Neural progenitor cell (in vitro differentiated cells): ENCODE data around the gene STK39.

ENCODE experiments used
- CTCF ChIP-seq: fragments of 200-600 bp; sonication (generic); IDR thresholded peaks from 2 replicates; pipeline ENCODE4 v1.5.1; 2017; ENCODE audit warnings: antibody characterized with exemption, mild to moderate bottlenecking
- EZH2 ChIP-seq: fragments of 200-600 bp; sonication (generic); IDR thresholded peaks from 2 replicates; pipeline ENCODE4 v1.6.1; 2017; ENCODE audit warnings: antibody characterized with exemption, mild to moderate bottlenecking, moderate library complexity
- EZH2phosphoT487 ChIP-seq: fragments of 200-600 bp; sonication (generic); IDR thresholded peaks from 2 replicates; pipeline ENCODE4 v1.6.1; 2017; ENCODE audit warnings: antibody characterized with exemption

GRCh38 chr2:167962436-167963226 lies 284.8 kb downstream of the STK39 start:
- no peak for TF ChIP-seq CTCF
- no peak for TF ChIP-seq EZH2
- no peak for TF ChIP-seq EZH2phosphoT487
